GM21390 (cell line): ENCODE measurements around the gene TRIM66.

Source experiments
- ATAC-seq: cut with Tn5 transposase; IDR thresholded peaks from one replicate; pipeline ENCODE4 v1.9.1; 2021; ENCODE audit not compliant: unreplicated experiment

TRIM66 gene

GRCh38 chr11:8613036-8613435 is 69.4 kb downstream of the TRIM66 start:
- ATAC-seq: no peak

GRCh38 chr11:8612522-8612921 is 69.9 kb downstream of the TRIM66 start:
- ATAC-seq: no peak

GRCh38 chr11:8610532-8611116 is 71.8 kb downstream of the TRIM66 start:
- ATAC-seq: no peak

- ATAC-seq: no peak
These were observed 73.8 kb downstream of the TRIM66 start for GRCh38 chr11:8608652-8609051.

GRCh38 chr11:8605971-8606563 is 76.4 kb downstream of the TRIM66 start:
- ATAC-seq: no peak

GRCh38 chr11:8604078-8604723 is 78.3 kb downstream of the TRIM66 start:
- ATAC-seq: peak; percentile 86

- ATAC-seq: no peak
These were observed 78.8 kb downstream of the TRIM66 start for GRCh38 chr11:8603696-8604077.

- ATAC-seq: no peak
These were observed 80.9 kb downstream of the TRIM66 start for GRCh38 chr11:8601376-8602133.

GRCh38 chr11:8598506-8598905 is 84.0 kb downstream of the TRIM66 start:
- ATAC-seq: no peak

- no peak for ATAC-seq
These were observed 85.3 kb downstream of the TRIM66 start for GRCh38 chr11:8597182-8597581.

GRCh38 chr11:8596504-8597046 is 85.9 kb downstream of the TRIM66 start:
- no peak for ATAC-seq

- peak; percentile 98 for ATAC-seq
These were observed 88.2 kb downstream of the TRIM66 start, which contains the start of gene STK33 for GRCh38 chr11:8593935-8594909. STK33 (minus strand) TSS chr11:8594228; CDS start chr11:8474905, 119,323 bp downstream.

GRCh38 chr11:8593455-8593854 is 89.0 kb downstream of the TRIM66 start:
- peak; percentile 20 for ATAC-seq

GRCh38 chr11:8587915-8588314 is 94.5 kb downstream of the TRIM66 start:
- no peak for ATAC-seq

GRCh38 chr11:8586805-8587204 is 95.7 kb downstream of the TRIM66 start:
- no peak for ATAC-seq

- ATAC-seq: no peak
These were observed 96.3 kb downstream of the TRIM66 start for GRCh38 chr11:8586184-8586583.

GRCh38 chr11:8584511-8584910 is 98.0 kb downstream of the TRIM66 start:
- no peak for ATAC-seq

- no peak for ATAC-seq
These were observed 98.4 kb downstream of the TRIM66 start for GRCh38 chr11:8584082-8584481.

GRCh38 chr11:8581300-8581699 is 101.2 kb downstream of the TRIM66 start:
- no peak for ATAC-seq
